CD4-positive, alpha-beta T cell treated with Interleukin-6 for 4 hours (primary cell): ENCODE data around the gene EDDM3A.
"Not testable (repeated sequence)": the region's sequence is repeated elsewhere in the genome, so short reads cannot be mapped to it uniquely, and the experiment has no call there.

Source experiments
- DNase-seq: peaks from one replicate; pipeline ENCODE4 v3.0.0-alpha.2; 2020; ENCODE audit warnings: mixed read lengths

EDDM3A gene

GRCh38 chr14:20733684-20734429 is 11.8 kb upstream of the EDDM3A start:
- no peak for DNase-seq

GRCh38 chr14:20734430-20734806 is 11.3 kb upstream of the EDDM3A start:
- DNase-seq: no peak

- DNase-seq: not testable (repeated sequence)
Measured at GRCh38 chr14:20738292-20738691, 7.4 kb upstream of the EDDM3A start.

GRCh38 chr14:20742132-20742531 is 3.6 kb upstream of the EDDM3A start:
- DNase-seq: no peak

GRCh38 chr14:20743556-20743955 is 2.1 kb upstream of the EDDM3A start:
- no peak for DNase-seq

- no peak for DNase-seq
Measured at GRCh38 chr14:20746566-20746965, 879 bp downstream of the EDDM3A start.

- no peak for DNase-seq
Measured at GRCh38 chr14:20748439-20748838, 2.8 kb downstream of the EDDM3A start.

- no peak for DNase-seq
Measured at GRCh38 chr14:20750194-20750593, 4.5 kb downstream of the EDDM3A start.

GRCh38 chr14:20751963-20752562 is 6.4 kb downstream of the EDDM3A start:
- no peak for DNase-seq

GRCh38 chr14:20754308-20754707 is 8.6 kb downstream of the EDDM3A start:
- DNase-seq: no peak

- no peak for DNase-seq
Measured at GRCh38 chr14:20755037-20755436, 9.3 kb downstream of the EDDM3A start.

- peak; percentile 51 for DNase-seq
Measured at GRCh38 chr14:20757965-20758364, 12.3 kb downstream of the EDDM3A start.

GRCh38 chr14:20759465-20759864 is 13.8 kb downstream of the EDDM3A start:
- not testable (repeated sequence) for DNase-seq

GRCh38 chr14:20760950-20761349 is 15.3 kb downstream of the EDDM3A start:
- DNase-seq: no peak

GRCh38 chr14:20768593-20768892 is 22.9 kb downstream of the EDDM3A start:
- no peak for DNase-seq

GRCh38 chr14:20769421-20769820 is 23.7 kb downstream of the EDDM3A start:
- DNase-seq: no peak

- no peak for DNase-seq
Measured at GRCh38 chr14:20772650-20773049, 27.0 kb downstream of the EDDM3A start.

GRCh38 chr14:20774258-20774824 is 28.7 kb downstream of the EDDM3A start:
- DNase-seq: no peak

- no peak for DNase-seq
Measured at GRCh38 chr14:20775043-20775442, 29.4 kb downstream of the EDDM3A start.

GRCh38 chr14:20775901-20776300 is 30.2 kb downstream of the EDDM3A start:
- DNase-seq: no peak

GRCh38 chr14:20781803-20782202 is 36.1 kb downstream of the EDDM3A start:
- DNase-seq: peak; percentile 4

GRCh38 chr14:20782280-20782890 is 36.7 kb downstream of the EDDM3A start:
- DNase-seq: peak; percentile 11

- no peak for DNase-seq
Measured at GRCh38 chr14:20787025-20787424, 41.3 kb downstream of the EDDM3A start.

- no peak for DNase-seq
Measured at GRCh38 chr14:20789230-20789813, 43.6 kb downstream of the EDDM3A start.
